Activated CD8-positive, alpha-beta T cell treated with anti-CD3 and anti-CD28 coated beads for 36 hours (primary cell): ENCODE data around the gene SPPL3. TPM values are rescaled to one million over a fixed set of nuclear protein-coding genes. Genes with fewer than 3 reads are reported as not detected.

Experiments
- ATAC-seq: fragments of 200-7000 bp; cut with Tn5 transposase; one replicate; pipeline ENCODE4 v1.10.0; 2021; ENCODE audit warnings: mild to moderate bottlenecking, moderate library complexity
- CTCF ChIA-PET: fragments of 350-600 bp; sonication (Branson Sonifier 250); formaldehyde crosslinking; loops from one replicate; lab custom pipeline; 2021; ENCODE audit warnings: antibody characterized with exemption; lab: Charles Lee
- POLR2A ChIA-PET: fragments of 350-600 bp; sonication (Branson Sonifier 250); formaldehyde crosslinking; loops from one replicate; lab custom pipeline; 2021; ENCODE audit warnings: antibody characterized with exemption; lab: Charles Lee
- DNase-seq: peaks from one replicate; pipeline ENCODE4 v3.0.0-alpha.2; 2020
- H3K27ac Mint-ChIP-seq: one replicate; pipeline ENCODE4 v1.8.0; 2021; ENCODE audit warnings: mild to moderate bottlenecking, mixed read lengths
- H3K27me3 Mint-ChIP-seq: one replicate; pipeline ENCODE4 v1.8.0; 2021; ENCODE audit warnings: mixed read lengths
- H3K36me3 Mint-ChIP-seq: one replicate; pipeline ENCODE4 v1.8.0; 2021; ENCODE audit warnings: low read depth, mixed read lengths
- H3K4me1 Mint-ChIP-seq: one replicate; pipeline ENCODE4 v1.8.0; 2021; ENCODE audit warnings: low read depth, mixed read lengths
- H3K4me3 Mint-ChIP-seq: one replicate; pipeline ENCODE4 v1.8.0; 2021; ENCODE audit warnings: mild to moderate bottlenecking, moderate library complexity, mixed read lengths
- H3K9me3 Mint-ChIP-seq: one replicate; pipeline ENCODE4 v1.8.0; 2021; ENCODE audit warnings: mixed read lengths
- intact Hi-C: fragments of 100-400 bp; cut with micrococcal nuclease; formaldehyde crosslinking; loops from one replicate; pipeline ENCODE4 v1.10.0; 2022
- total RNA-seq, 2 experiments: library from RNA; stranded (reverse); gene quantifications; one replicate each; pipeline ENCODE4 v1.2.3, GENCODE V29; 2021
- TF ChIP-seq, protein P1 (sequence below): fragments of 200-600 bp; IDR thresholded peaks from one replicate; pipeline ENCODE4 v1.8.0; 2022; ENCODE audit warnings: antibody characterized with exemption, mild to moderate bottlenecking

The SPPL3 gene
- total RNA-seq, 2 experiments from 2014 or later: 19.8 to 20.8 TPM

DNA sequence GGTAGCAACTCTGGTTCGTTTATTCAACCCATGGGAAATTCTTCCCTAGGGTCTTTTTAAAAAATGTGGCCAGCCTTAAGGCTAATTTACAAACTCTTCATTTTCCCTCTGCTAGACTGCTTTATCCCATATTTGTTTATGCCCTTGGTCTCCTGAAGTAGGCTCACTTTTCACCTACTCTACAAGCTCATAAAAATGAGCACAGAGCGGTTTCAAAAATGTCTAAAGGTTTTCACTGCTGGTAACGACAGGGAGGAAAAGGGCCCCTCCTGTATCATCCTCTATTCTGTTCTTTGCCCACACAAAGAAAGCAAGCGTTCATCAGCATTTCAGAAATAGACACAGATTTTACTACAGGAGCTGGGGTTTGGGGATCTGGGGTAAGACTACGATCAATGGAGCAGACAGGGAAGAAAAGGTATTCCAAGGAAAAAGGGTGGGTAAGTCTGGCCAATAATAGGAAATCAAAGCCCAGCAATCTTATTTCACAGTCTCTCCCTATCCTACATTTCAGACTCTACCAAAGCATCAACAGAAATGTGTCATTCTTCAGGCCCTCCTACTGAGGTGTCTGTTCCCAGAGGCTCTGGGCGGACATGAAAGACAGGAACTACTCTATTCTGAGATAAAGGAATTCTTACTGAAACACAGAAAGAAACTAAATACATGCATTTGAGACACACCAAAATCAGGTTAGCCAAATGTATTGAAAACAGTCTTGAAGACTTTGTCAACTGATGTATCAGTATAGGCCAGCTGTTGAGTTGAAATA, 86.4 kb downstream of the SPPL3 start:
- Mint-ChIP-seq H3K27ac (no peak overlapping the region), H3K27me3 (no peaks in the 10 kb centered on the region), H3K36me3 (peaks cover 1% of the 10 kb centered on the region), H3K9me3 (no peaks in the 10 kb centered on the region), H3K4me1 (peaks cover 47% of the 10 kb centered on the region), H3K4me3 (no peak overlapping the region)
- DNase-seq: no peak
- POLR2A ChIA-PET: no interaction called here
- TF ChIP-seq, protein P1, sequence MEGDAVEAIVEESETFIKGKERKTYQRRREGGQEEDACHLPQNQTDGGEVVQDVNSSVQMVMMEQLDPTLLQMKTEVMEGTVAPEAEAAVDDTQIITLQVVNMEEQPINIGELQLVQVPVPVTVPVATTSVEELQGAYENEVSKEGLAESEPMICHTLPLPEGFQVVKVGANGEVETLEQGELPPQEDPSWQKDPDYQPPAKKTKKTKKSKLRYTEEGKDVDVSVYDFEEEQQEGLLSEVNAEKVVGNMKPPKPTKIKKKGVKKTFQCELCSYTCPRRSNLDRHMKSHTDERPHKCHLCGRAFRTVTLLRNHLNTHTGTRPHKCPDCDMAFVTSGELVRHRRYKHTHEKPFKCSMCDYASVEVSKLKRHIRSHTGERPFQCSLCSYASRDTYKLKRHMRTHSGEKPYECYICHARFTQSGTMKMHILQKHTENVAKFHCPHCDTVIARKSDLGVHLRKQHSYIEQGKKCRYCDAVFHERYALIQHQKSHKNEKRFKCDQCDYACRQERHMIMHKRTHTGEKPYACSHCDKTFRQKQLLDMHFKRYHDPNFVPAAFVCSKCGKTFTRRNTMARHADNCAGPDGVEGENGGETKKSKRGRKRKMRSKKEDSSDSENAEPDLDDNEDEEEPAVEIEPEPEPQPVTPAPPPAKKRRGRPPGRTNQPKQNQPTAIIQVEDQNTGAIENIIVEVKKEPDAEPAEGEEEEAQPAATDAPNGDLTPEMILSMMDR: no peak
- ATAC-seq: no peak
- intact Hi-C loops: no loop called here
- CTCF ChIA-PET: interaction anchor here (1.4 kb wide), 1 partner anchor 39 kb away, joined by 5 read pairs; no protein-coding TSS in a partner anchor

DNA sequence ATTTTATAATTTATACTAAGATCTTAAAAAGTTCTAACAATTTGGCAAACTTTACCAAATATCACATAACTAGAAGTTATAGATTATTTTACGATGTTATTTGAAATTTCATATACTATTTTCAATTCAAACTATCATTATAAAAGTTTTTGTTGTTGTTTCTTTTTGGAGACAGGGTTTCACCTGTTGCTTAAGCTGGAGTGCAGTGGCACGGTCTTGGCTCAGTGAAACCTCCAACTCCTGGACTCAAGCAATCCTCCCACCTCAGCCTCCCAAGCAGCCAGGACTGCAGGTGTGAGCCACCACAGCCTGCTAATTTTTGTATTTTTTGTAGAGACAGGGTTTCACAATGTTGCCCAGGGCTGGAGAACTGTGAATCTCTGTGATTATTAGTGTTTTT, 87.8 kb downstream of the SPPL3 start:
- POLR2A ChIA-PET: interaction anchor here (0.6 kb wide), 1 partner anchor 115 kb away, joined by 3 read pairs; no protein-coding TSS in a partner anchor
- DNase-seq (no peak), ATAC-seq (no peak)
- H3K4me1 Mint-ChIP-seq: peaks cover 38% of the 10 kb centered on the region
- TF ChIP-seq, protein P1: no peak
- H3K36me3 Mint-ChIP-seq: peaks cover 4% of the 10 kb centered on the region
- H3K4me3 Mint-ChIP-seq: no peak overlapping the region
- no peak overlapping the region for H3K27ac Mint-ChIP-seq
- no peaks in the 10 kb centered on the region for H3K27me3 Mint-ChIP-seq
- CTCF ChIA-PET: interaction anchor here (1.0 to 1.8 kb wide), 3 partner anchors 11 to 155 kb away, joined by 3 to 5 read pairs (median 4); no protein-coding TSS in a partner anchor
- H3K9me3 Mint-ChIP-seq: no peaks in the 10 kb centered on the region
- intact Hi-C loops: no loop called here

DNA sequence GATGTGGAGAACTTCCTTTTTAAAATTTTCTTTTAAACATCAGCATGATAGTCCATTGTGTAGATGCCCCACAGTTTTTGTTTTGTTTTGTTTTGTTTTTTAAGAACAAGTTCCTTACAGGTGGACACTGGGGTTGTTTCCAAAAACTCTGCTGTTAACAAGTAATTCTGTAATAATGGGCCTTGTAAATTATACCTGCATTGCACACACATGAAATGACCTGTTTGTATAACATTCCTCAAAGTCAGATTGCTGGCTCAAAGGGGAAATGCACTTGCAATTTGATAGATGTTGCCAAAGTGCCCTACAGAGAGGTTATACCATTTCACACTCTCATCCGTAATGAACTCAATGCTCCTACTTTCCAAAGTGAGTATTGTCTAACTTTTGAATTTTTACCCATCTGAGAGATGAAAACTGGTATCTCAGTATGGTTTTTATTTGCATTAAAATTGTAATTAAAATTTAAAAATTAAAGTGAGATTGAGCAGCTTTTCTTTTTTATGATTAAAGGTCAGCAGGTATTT, 89.2 kb downstream of the SPPL3 start:
- POLR2A ChIA-PET: no interaction called here
- CTCF ChIA-PET: interaction anchor here (0.9 to 1.6 kb wide), 3 partner anchors 9 to 156 kb away, joined by 3 to 4 read pairs (median 3); no protein-coding TSS in a partner anchor
- Mint-ChIP-seq H3K36me3 (peaks cover 5% of the 10 kb centered on the region), H3K4me1 (peaks cover 36% of the 10 kb centered on the region), H3K27me3 (no peaks in the 10 kb centered on the region), H3K4me3 (no peak overlapping the region), H3K9me3 (no peaks in the 10 kb centered on the region), H3K27ac (peak overlapping the region; percentile 15)
- intact Hi-C loops: no loop called here
- TF ChIP-seq, protein P1: no peak
- DNase-seq (no peak), ATAC-seq (no peak)

DNA sequence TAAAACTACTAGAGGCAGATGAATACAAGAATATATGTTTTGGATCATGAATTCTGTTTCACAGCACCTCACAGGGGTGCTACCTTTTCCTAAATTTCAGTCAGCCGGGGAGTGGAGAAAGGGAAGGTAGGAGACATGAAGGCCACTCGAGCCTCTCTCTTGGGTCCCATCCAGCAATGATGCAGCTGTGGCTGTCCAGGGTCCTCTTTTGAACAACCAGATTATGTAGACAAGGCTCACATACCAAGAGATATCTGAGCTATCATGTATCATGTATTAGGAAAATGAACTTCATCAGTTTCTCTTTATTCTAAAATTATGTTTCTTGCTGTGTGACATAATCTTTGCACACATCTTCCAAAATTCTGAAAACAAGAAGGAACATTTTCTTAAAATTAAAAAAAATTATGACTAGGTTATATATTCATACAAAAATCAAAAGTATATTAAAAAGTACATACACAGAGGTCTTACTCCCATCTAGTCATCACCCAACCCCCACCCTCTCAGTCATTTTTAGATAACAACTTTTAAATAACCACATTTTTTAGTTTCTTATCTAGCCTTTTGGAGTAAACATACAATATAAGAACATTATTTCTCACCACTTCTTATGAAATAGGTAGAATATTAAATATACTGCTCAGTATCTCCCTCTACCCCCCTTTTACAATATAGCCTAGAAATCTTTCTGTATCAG, 89.8 kb downstream of the SPPL3 start:
- Mint-ChIP-seq H3K9me3 (no peaks in the 10 kb centered on the region), H3K36me3 (peaks cover 7% of the 10 kb centered on the region), H3K27ac (peak overlapping the region; percentile 15), H3K4me1 (peaks cover 36% of the 10 kb centered on the region), H3K27me3 (no peaks in the 10 kb centered on the region), H3K4me3 (no peak overlapping the region)
- intact Hi-C loops: no loop called here
- ChIA-PET CTCF (interaction anchor here (0.9 to 1.0 kb wide), 3 partner anchors 9 to 157 kb away, joined by 3 to 4 read pairs (median 3); no protein-coding TSS in a partner anchor), POLR2A (no interaction called here)
- DNase-seq (no peak), ATAC-seq (peak; percentile 45)
- TF ChIP-seq, protein P1: no peak
